B cell (primary cell): Measurements from ENCODE around the gene TSPO2. TPM values are rescaled to one million over a fixed set of nuclear protein-coding genes. Genes with fewer than 3 reads are reported as not detected.
A peak's percentile ranks its signal among the peaks of the same experiment; 100 is the strongest.

Experiments used
- ATAC-seq: fragments of 200-7000 bp; cut with Tn5 transposase; one replicate; pipeline ENCODE4 v1.10.0; 2021; ENCODE audit warnings: low read depth, mild to moderate bottlenecking, moderate number of reproducible peaks, moderate library complexity
- CTCF ChIA-PET: fragments of 350-600 bp; sonication (Branson Sonifier 250); formaldehyde crosslinking; loops from one replicate; lab custom pipeline; 2021; ENCODE audit warnings: antibody characterized with exemption, inconsistent platforms; lab: Charles Lee
- POLR2A ChIA-PET: fragments of 350-600 bp; sonication (Branson Sonifier 250); formaldehyde crosslinking; loops from one replicate; lab custom pipeline; 2021; ENCODE audit warnings: antibody characterized with exemption; lab: Charles Lee
- DNase-seq: peaks from one replicate; pipeline ENCODE4 v3.0.0; 2013
- H2AFZ ChIP-seq: 2 replicates; pipeline ENCODE4 v1.6.1; 2012; ENCODE audit warnings: mild to moderate bottlenecking, low read depth, low read length; ENCODE audit not compliant: insufficient read depth, poor library complexity, severe bottlenecking
- H3K27ac ChIP-seq, 2 donors: 1 replicate in 1 of 2; 2 replicates in 1 of 2; pipeline ENCODE4 v1.5.1; 2012 to 2013; ENCODE audit warnings: low read length in 2 of 2, mild to moderate bottlenecking in 2 of 2, moderate library complexity in 1 of 2
- H3K27me3 ChIP-seq, 4 experiments: fragments of 200-600 bp in 1 of 4; sonication (generic) in 1 of 4; replicated peaks in 1 of 4; 1 replicate in 2 of 4; 2 replicates in 2 of 4; pipeline versions ENCODE4 v1.6.1 to v1.7.0; 2013 to 2016; ENCODE audit warnings: low read length in 3 of 4, mild to moderate bottlenecking in 2 of 4, mixed read lengths in 1 of 4, moderate library complexity in 1 of 4; ENCODE audit not compliant: insufficient read depth in 4 of 4, control insufficient read depth in 3 of 4; ENCODE audit errors: control extremely low read depth in 1 of 4
- H3K36me3 ChIP-seq, 2 experiments: replicated peaks in 1 of 2; 1 replicate in 1 of 2; 2 replicates in 1 of 2; pipeline versions ENCODE4 v1.6.1 to v1.7.1; 2013; ENCODE audit warnings: low read length in 1 of 2; ENCODE audit not compliant: insufficient read depth in 2 of 2, control insufficient read depth in 1 of 2; ENCODE audit errors: control extremely low read depth in 1 of 2, extremely low read depth in 1 of 2
- H3K4me1 ChIP-seq, 2 donors: fragments of 200-600 bp in 1 of 2; sonication (generic) in 1 of 2; 1 replicate in 1 of 2; 2 replicates in 1 of 2; pipeline versions ENCODE4 v1.5.1 to v1.6.1; 2013 to 2017; ENCODE audit warnings: low read length in 2 of 2; ENCODE audit not compliant: control insufficient read depth in 2 of 2, insufficient read depth in 2 of 2
- H3K4me2 ChIP-seq: replicated peaks from 2 replicates; pipeline ENCODE3; 2012; ENCODE audit warnings: mild to moderate bottlenecking, low read depth, low read length; ENCODE audit not compliant: poor library complexity, severe bottlenecking
- H3K4me3 ChIP-seq, 5 experiments: fragments of 200-600 bp in 1 of 5; sonication (generic) in 1 of 5; 1 replicate in 3 of 5; 2 replicates in 2 of 5; pipeline versions ENCODE4 v1.5.1 to v1.7.0; 2011 to 2016; ENCODE audit warnings: low read length in 4 of 5, mild to moderate bottlenecking in 4 of 5, low read depth in 2 of 5, control low read depth in 1 of 5, moderate library complexity in 1 of 5; ENCODE audit not compliant: insufficient read depth in 1 of 5; ENCODE audit errors: control extremely low read depth in 1 of 5, extremely low read depth in 1 of 5
- H3K79me2 ChIP-seq: fragments of 200-600 bp; sonication (generic); one replicate; pipeline ENCODE4 v1.6.0; 2016; ENCODE audit warnings: low read length; ENCODE audit not compliant: control insufficient read depth, insufficient read depth
- H3K9ac ChIP-seq: fragments of 200-600 bp; sonication (generic); 2 replicates; pipeline ENCODE4 v1.6.1; 2017; ENCODE audit warnings: mild to moderate bottlenecking, low read length, moderate library complexity
- H3K9me3 ChIP-seq, 3 donors: one replicate each; pipeline versions ENCODE4 v1.6.1 to v1.7.1; 2013; ENCODE audit warnings: low read length in 2 of 3; ENCODE audit not compliant: control insufficient read depth in 2 of 3, insufficient read depth in 1 of 3; ENCODE audit errors: control extremely low read depth in 1 of 3
- H4K20me1 ChIP-seq: 2 replicates; pipeline ENCODE4 v1.6.0; 2012; ENCODE audit warnings: mild to moderate bottlenecking, low read length; ENCODE audit not compliant: insufficient read depth, control insufficient read depth, poor library complexity, severe bottlenecking
- H3K27ac Mint-ChIP-seq: one replicate; pipeline ENCODE4 v1.8.0; 2021; ENCODE audit warnings: mixed read lengths
- H3K27me3 Mint-ChIP-seq: one replicate; pipeline ENCODE4 v1.8.0; 2021; ENCODE audit warnings: mixed read lengths
- H3K4me1 Mint-ChIP-seq: one replicate; pipeline ENCODE4 v1.8.0; 2021; ENCODE audit warnings: mixed read lengths
- H3K4me3 Mint-ChIP-seq: one replicate; pipeline ENCODE4 v1.8.0; 2021; ENCODE audit warnings: mixed read lengths
- H3K9me3 Mint-ChIP-seq: one replicate; pipeline ENCODE4 v1.8.0; 2022; ENCODE audit warnings: mixed read lengths; ENCODE audit not compliant: insufficient read depth
- CTCF ChIP-seq: fragments of 200-600 bp; IDR thresholded peaks from one replicate; pipeline ENCODE4 v1.8.0; 2022; ENCODE audit warnings: antibody characterized with exemption, mild to moderate bottlenecking
- EZH2 ChIP-seq: IDR thresholded peaks from 2 replicates; pipeline ENCODE4 v1.6.1; 2012; ENCODE audit warnings: borderline replicate concordance, low read depth, mild to moderate bottlenecking, moderate library complexity, low read length; ENCODE audit not compliant: insufficient read depth, poor library complexity, severe bottlenecking
- WGBS: methylation state at CpG from one replicate; pipeline ENCODE4 v1.1.5; 2013; ENCODE audit warnings: missing lambda C conversion rate; ENCODE audit not compliant: insufficient coverage; 5-methylcytosine and 5-hydroxymethylcytosine counted together
- intact Hi-C: fragments of 100-400 bp; cut with micrococcal nuclease; formaldehyde crosslinking; loops from one replicate; pipeline ENCODE4 v1.10.0; 2022
- polyA plus RNA-seq: library from polyadenylated mRNA; depleted of rRNA; stranded (reverse); fragments of >200 nt; gene quantifications from 2 replicates; pipeline ENCODE4 v1.2.3, GENCODE V29; 2012
- total RNA-seq, 2 donors: library from RNA; stranded (reverse); fragments of 120-200 nt in 1 of 2; gene quantifications; 1 replicate in 1 of 2; 2 replicates in 1 of 2; pipeline versions ENCODE4 v1.2.3 to v1.2.4, GENCODE V29; 2013 to 2022

TSPO2 gene
- total and polyA plus RNA-seq, 2 donors (not counting 1 experiment from before 2014, with no cell fraction given), result not detected

- peak overlapping the region; percentile 96 to 97 for H3K27ac ChIP-seq
- intact Hi-C loops, result loop anchor here (1.0 to 10.0 kb wide), 7 partner anchors 201 to 1491 kb away; partner anchors contain the start of genes BYSL, FOXP4, MED20 and MRPS10
- no peaks in the 10 kb centered on the region for H3K9me3 ChIP-seq
- ChIA-PET CTCF (interaction anchor here (0.6 to 1.5 kb wide), 2 partner anchors 127 to 245 kb away, joined by 3 read pairs; partner anchors contain the start of gene TREML2), POLR2A (no interaction called here)
- Mint-ChIP-seq H3K9me3 (no peaks in the 10 kb centered on the region), H3K4me1 (peaks cover 48% of the 10 kb centered on the region), H3K27me3 (no peaks in the 10 kb centered on the region), H3K4me3 (peak overlapping the region; percentile 94), H3K27ac (peak overlapping the region; percentile 99)
- peaks cover 31 to 34% of the 10 kb centered on the region in 2 donors for H3K4me1 ChIP-seq
- peak overlapping the region; percentile 66 for H2AFZ ChIP-seq
- H3K36me3 ChIP-seq, result peaks cover 0 to 15% of the 10 kb centered on the region in 2 experiments
- H3K79me2 ChIP-seq, result peaks cover 58% of the 10 kb centered on the region
- TF ChIP-seq EZH2 (no peak), CTCF (peak; percentile 67)
- under 1% methylated on average over 62 of the region's 74 CpGs for WGBS
- H3K27me3 ChIP-seq, result no peaks in the 10 kb centered on the region
- peak; percentile 12 for ATAC-seq
- no peaks in the 10 kb centered on the region for H4K20me1 ChIP-seq
- DNase-seq, result peak; percentile 89
- peak overlapping the region; percentile 89 for H3K4me2 ChIP-seq
- peak overlapping the region; percentile 97 for H3K9ac ChIP-seq
- peak overlapping the region; percentile 80 to 96 (median 94) for H3K4me3 ChIP-seq
Measured at GRCh38 chr6:41073203-41073967, 31.1 kb downstream of the TSPO2 start.
